Measurements from ENCODE around the gene PCDHB15.
"Not testable (repeated sequence)": the region's sequence is repeated elsewhere in the genome, so short reads cannot be mapped to it uniquely, and the experiment has no call there.

PCDHB15 gene

GRCh38 chr5:141245250-141245717 lies at the start of gene PCDHB15:
Gene PCDHB15 (plus strand): TSS chr5:141245395. CDS start chr5:141245579, 184 bp downstream.
- no peak for DNase-seq (ENCODE audit: low spot score)
- TF ChIP-seq, protein P1, sequence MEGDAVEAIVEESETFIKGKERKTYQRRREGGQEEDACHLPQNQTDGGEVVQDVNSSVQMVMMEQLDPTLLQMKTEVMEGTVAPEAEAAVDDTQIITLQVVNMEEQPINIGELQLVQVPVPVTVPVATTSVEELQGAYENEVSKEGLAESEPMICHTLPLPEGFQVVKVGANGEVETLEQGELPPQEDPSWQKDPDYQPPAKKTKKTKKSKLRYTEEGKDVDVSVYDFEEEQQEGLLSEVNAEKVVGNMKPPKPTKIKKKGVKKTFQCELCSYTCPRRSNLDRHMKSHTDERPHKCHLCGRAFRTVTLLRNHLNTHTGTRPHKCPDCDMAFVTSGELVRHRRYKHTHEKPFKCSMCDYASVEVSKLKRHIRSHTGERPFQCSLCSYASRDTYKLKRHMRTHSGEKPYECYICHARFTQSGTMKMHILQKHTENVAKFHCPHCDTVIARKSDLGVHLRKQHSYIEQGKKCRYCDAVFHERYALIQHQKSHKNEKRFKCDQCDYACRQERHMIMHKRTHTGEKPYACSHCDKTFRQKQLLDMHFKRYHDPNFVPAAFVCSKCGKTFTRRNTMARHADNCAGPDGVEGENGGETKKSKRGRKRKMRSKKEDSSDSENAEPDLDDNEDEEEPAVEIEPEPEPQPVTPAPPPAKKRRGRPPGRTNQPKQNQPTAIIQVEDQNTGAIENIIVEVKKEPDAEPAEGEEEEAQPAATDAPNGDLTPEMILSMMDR (IDR thresholded peaks at IDR 0.05; ENCODE audit: extremely low read depth, missing control alignments): no peak

DNA sequence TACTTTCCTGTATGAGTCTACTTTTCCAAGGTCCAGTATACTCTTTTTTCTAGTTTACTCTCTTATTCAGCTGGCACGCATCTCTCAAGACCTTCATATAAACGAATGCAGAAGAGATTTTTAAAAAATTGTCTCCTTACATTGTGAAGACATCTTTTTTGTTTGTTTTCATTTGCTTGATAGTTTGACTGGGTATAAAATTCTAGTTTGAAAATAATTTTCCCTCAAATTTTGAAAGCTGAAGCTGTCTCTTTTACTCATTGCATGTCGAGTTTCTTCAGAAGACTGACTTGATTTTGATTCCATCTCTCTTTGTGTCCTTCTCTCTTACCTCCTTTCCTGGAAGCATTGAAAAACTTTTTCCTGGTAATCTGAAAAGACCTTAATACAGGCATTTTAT lies 48.8 kb upstream of the PCDHB15 start:
- no peak for DNase-seq (ENCODE audit: low spot score)

GRCh38 chr5:141199359-141200235 lies 45.6 kb upstream of the PCDHB15 start, which contains the start of gene PCDHB11:
Gene PCDHB11 (plus strand): TSS chr5:141199627. CDS start chr5:141199775, 148 bp downstream.
- no peak for DNase-seq (ENCODE audit: low spot score)
- TF ChIP-seq, protein P1 (IDR thresholded peaks at IDR 0.05; ENCODE audit: extremely low read depth, missing control alignments): no peak

More for the DNA sequence above, 48.8 kb upstream of the PCDHB15 start:
- TF ChIP-seq, protein P1 (IDR thresholded peaks at IDR 0.05; ENCODE audit: extremely low read depth, missing control alignments): no peak

DNA sequence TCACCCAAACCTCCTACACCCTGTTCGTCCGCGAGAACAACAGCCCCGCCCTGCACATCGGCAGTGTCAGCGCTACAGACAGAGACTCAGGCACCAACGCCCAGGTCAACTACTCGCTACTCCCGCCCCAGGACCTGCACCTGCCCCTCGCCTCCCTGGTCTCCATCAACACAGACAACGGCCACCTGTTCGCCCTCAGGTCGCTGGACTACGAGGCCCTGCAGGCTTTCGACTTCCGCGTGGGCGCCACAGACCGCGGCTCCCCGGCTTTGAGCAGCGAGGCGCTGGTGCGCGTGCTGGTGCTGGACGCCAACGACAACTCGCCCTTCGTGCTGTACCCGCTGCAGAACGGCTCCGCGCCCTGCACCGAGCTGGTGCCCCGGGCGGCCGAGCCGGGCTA lies 44.1 kb upstream of the PCDHB15 start:
- not testable (repeated sequence) for DNase-seq (ENCODE audit: low spot score)

DNA sequence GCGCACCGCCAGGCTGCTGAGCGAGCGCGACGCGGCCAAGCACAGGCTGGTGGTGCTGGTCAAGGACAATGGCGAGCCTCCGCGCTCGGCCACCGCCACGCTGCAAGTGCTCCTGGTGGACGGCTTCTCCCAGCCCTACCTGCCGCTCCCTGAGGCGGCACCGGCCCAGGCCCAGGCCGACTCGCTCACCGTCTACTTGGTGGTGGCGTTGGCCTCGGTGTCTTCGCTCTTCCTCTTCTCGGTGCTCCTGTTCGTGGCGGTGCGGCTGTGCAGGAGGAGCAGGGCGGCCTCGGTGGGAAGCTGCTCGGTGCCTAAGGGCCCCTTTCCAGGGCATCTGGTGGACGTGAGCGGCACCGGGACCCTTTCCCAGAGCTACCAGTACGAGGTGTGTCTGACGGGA lies 43.5 kb upstream of the PCDHB15 start:
- not testable (repeated sequence) for DNase-seq (ENCODE audit: low spot score)

DNA sequence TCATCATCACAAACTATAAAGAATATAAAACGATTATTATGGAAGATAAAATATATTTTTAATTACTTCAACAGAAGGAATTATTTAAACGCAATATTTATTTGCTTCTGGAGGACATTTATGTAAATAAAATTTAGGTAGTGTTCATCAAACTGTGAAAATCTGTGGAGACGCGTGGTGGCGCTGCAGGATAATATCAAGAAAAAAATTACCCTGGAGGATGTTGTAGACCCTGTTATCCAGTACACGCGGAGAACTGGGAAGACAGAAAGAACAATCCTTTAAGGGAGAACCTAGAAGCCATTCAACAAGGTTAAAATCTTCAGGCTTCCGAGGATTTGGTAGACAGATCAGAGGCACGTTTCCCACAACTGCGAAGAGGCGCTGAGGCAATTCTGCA lies 36.7 kb upstream of the PCDHB15 start, which contains the start of gene PCDHB12:
Gene PCDHB12 (plus strand): TSS at position 242 of the 400 bp plus-strand sequence. CDS start 189 bp downstream, outside the sequence.
- TF ChIP-seq, protein P1 (IDR thresholded peaks at IDR 0.05; ENCODE audit: extremely low read depth, missing control alignments): no peak
- DNase-seq (ENCODE audit: low spot score): no peak

DNA sequence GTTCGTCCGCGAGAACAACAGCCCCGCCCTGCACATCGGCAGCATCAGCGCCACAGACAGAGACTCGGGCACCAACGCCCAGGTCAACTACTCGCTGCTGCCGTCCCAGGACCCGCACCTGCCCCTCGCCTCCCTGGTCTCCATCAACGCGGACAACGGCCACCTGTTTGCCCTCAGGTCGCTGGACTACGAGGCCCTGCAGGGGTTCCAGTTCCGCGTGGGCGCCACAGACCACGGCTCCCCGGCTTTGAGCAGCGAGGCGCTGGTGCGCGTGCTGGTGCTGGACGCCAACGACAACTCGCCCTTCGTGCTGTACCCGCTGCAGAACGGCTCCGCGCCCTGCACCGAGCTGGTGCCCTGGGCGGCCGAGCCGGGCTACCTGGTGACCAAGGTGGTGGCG lies 34.9 kb upstream of the PCDHB15 start:
- not testable (repeated sequence) for DNase-seq (ENCODE audit: low spot score)

DNA sequence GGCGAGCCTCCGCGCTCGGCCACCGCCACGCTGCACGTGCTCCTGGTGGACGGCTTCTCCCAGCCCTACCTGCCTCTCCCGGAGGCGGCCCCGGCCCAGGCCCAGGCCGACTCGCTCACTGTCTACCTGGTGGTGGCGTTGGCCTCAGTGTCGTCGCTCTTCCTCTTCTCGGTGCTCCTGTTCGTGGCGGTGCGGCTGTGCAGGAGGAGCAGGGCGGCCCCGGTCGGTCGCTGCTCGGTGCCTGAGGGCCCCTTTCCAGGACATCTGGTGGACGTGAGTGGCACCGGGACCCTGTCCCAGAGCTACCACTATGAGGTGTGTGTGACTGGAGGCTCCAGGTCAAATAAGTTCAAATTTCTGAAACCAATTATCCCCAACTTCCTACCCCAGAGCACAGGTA lies 34.3 kb upstream of the PCDHB15 start:
- not testable (repeated sequence) for DNase-seq (ENCODE audit: low spot score)

DNA sequence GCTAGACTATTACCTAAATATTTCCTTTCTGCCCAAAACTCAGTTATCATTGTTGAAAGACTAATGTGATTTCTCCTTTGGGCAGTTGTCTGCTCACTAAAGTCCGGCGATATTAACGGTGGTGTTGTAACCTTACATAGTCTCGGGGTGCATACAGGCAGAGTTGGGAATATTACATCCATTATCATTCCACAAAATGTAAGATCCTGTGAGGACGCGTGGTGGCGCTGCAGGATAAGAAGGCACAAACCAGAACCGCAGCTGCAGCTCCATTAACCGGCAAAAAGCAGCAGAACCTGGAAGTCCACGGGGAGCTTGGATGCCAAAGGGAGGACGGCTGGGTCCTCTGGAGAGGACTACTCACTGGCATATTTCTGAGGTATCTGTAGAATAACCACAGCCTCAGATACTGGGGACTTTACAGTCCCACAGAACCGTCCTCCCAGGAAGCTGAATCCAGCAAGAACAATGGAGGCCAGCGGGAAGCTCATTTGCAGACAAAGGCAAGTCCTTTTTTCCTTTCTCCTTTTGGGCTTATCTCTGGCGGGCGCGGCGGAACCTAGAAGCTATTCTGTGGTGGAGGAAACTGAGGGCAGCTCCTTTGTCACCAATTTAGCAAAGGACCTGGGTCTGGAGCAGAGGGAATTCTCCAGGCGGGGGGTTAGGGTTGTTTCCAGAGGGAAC lies 31.4 kb upstream of the PCDHB15 start, which contains the start of gene PCDHB13:
Gene PCDHB13 (plus strand): TSS at position 264 of the 684 bp plus-strand sequence. CDS start 205 bp downstream, at position 469.
- DNase-seq (ENCODE audit: low spot score): not testable (repeated sequence)

DNA sequence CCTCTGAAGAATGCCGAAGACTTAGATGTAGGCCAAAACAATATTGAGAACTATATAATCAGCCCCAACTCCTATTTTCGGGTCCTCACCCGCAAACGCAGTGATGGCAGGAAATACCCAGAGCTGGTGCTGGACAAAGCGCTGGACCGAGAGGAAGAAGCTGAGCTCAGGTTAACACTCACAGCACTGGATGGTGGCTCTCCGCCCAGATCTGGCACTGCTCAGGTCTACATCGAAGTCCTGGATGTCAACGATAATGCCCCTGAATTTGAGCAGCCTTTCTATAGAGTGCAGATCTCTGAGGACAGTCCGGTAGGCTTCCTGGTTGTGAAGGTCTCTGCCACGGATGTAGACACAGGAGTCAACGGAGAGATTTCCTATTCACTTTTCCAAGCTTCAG lies 30.6 kb upstream of the PCDHB15 start:
- DNase-seq (ENCODE audit: low spot score): not testable (repeated sequence)

DNA sequence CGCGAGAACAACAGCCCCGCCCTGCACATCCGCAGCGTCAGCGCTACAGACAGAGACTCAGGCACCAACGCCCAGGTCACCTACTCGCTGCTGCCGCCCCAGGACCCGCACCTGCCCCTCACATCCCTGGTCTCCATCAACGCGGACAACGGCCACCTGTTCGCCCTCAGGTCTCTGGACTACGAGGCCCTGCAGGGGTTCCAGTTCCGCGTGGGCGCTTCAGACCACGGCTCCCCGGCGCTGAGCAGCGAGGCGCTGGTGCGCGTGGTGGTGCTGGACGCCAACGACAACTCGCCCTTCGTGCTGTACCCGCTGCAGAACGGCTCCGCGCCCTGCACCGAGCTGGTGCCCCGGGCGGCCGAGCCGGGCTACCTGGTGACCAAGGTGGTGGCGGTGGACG lies 29.7 kb upstream of the PCDHB15 start:
- not testable (repeated sequence) for DNase-seq (ENCODE audit: low spot score)

DNA sequence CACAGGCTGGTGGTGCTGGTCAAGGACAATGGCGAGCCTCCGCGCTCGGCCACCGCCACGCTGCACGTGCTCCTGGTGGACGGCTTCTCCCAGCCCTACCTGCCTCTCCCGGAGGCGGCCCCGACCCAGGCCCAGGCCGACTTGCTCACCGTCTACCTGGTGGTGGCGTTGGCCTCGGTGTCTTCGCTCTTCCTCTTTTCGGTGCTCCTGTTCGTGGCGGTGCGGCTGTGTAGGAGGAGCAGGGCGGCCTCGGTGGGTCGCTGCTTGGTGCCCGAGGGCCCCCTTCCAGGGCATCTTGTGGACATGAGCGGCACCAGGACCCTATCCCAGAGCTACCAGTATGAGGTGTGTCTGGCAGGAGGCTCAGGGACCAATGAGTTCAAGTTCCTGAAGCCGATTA lies 29.2 kb upstream of the PCDHB15 start:
- not testable (repeated sequence) for DNase-seq (ENCODE audit: low spot score)
